BJ (cell line): ENCODE results near the gene PITPNC1. TPM values are rescaled to one million over a fixed set of nuclear protein-coding genes. Genes with fewer than 3 reads are reported as not detected.
"Not testable (repeated sequence)": the region's sequence is repeated elsewhere in the genome, so short reads cannot be mapped to it uniquely, and the experiment has no call there.

Experiments
- CTCF ChIA-PET: fragments of 350-600 bp; formaldehyde crosslinking; extraction: SDS; loops from one replicate; lab custom pipeline; 2021; ENCODE audit warnings: antibody characterized with exemption, inconsistent platforms; lab: Yijun Ruan, JAX
- POLR2A ChIA-PET: fragments of 300-600 bp; sonication (Branson Sonifier 250); formaldehyde crosslinking; extraction: SDS; loops from one replicate; lab custom pipeline; 2021; ENCODE audit warnings: antibody characterized with exemption; lab: Charles Lee
- DNase-seq: peaks from one replicate; pipeline ENCODE4 v3.0.0-alpha.2; 2011; ENCODE audit warnings: low read depth
- H3K27me3 ChIP-seq: 2 replicates; pipeline ENCODE4 v1.6.0; 2011; ENCODE audit warnings: low read length; ENCODE audit not compliant: control insufficient read depth, insufficient read depth
- H3K36me3 ChIP-seq: 2 replicates; pipeline ENCODE4 v1.5.1; 2011; ENCODE audit warnings: low read length; ENCODE audit not compliant: control insufficient read depth, insufficient read depth
- H3K4me3 ChIP-seq: 2 replicates; pipeline ENCODE4 v1.5.1; 2011; ENCODE audit warnings: low read depth, mild to moderate bottlenecking, control low read depth, low read length
- polyA plus RNA-seq: library from polyadenylated mRNA; depleted of rRNA; stranded (reverse); fragments of >200 nt; gene quantifications from 2 replicates; pipeline ENCODE4 v1.2.3, GENCODE V29; 2011
- TF ChIP-seq, protein P1 (sequence below): IDR thresholded peaks from 2 replicates; pipeline ENCODE4 v1.5.1; 2011; ENCODE audit warnings: low read depth, mild to moderate bottlenecking, control low read depth, inconsistent platforms, low read length, moderate library complexity; ENCODE audit not compliant: insufficient read depth

PITPNC1 gene
- polyA plus RNA-seq, 1 experiment: 4.6 TPM

DNA sequence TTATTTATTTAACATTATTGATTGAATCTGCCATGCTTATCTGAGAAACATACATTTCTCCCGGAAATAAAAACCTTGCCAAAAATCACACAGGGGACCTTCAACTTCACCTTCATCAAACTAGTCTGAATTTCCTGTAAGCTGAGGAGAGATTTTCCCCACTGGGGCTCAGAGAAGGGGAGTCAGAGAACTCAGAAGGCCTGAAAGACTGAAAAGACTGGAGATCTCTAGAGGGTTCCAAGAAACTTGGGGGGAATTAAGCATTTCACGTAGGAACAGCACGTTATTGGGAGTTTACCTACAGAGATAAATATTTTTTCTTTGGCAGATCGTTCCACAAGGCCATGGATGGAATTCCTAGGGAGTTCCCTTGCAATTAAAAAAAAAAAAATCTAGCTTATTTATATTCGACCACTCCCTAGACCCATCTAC is 340.1 kb downstream of the PITPNC1 start:
- POLR2A ChIA-PET: interaction anchor here (0.5 kb wide), 1 partner anchor 472 kb away, joined by 5 read pairs; the partner anchor contains the start of gene HELZ
- no peak for DNase-seq
- TF ChIP-seq, protein P1, sequence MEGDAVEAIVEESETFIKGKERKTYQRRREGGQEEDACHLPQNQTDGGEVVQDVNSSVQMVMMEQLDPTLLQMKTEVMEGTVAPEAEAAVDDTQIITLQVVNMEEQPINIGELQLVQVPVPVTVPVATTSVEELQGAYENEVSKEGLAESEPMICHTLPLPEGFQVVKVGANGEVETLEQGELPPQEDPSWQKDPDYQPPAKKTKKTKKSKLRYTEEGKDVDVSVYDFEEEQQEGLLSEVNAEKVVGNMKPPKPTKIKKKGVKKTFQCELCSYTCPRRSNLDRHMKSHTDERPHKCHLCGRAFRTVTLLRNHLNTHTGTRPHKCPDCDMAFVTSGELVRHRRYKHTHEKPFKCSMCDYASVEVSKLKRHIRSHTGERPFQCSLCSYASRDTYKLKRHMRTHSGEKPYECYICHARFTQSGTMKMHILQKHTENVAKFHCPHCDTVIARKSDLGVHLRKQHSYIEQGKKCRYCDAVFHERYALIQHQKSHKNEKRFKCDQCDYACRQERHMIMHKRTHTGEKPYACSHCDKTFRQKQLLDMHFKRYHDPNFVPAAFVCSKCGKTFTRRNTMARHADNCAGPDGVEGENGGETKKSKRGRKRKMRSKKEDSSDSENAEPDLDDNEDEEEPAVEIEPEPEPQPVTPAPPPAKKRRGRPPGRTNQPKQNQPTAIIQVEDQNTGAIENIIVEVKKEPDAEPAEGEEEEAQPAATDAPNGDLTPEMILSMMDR: no peak
- Histone ChIP-seq H3K27me3 (no peaks in the 10 kb centered on the region), H3K36me3 (peaks cover 5% of the 10 kb centered on the region), H3K4me3 (peak overlapping the region; percentile 43)
- CTCF ChIA-PET: interaction anchor here (0.7 to 1.0 kb wide), 4 partner anchors 9 to 35 kb away, joined by 3 to 4 read pairs (median 4); no protein-coding TSS in a partner anchor

DNA sequence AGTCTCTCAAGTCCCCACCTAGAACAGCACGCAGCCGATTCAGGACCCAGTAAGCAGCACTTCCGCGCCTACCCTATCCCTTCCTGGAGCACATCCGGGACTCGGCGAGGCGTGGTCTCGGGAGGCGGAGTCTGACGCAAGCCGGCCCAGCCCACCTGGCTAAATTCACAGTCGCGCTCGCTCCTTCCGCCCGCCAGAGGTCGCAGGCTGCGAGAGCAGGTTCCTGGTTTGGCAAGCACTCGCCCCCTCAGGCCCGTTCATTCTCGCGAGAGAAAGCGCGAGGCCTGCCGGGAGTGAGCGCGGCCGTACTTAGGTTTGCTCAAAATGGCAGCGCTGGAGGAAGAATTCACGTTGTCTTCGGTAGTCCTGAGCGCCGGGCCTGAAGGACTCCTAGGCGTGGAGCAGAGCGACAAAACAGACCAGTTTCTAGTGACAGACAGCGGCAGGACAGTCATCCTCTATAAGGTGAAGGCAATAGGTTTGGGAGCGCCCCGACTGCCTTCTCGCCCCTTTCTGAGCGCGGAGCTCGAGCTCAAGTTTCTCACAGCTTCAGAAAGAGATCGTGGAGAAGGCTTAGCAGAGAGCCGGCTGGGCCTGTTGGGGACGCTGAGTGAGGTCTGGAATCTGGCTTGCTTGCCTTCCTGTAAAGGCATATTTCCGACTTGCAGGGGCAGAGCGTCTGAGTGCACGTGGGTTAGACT is 340.7 kb downstream of the PITPNC1 start, which contains the start of gene NOL11:
TSS of gene NOL11 (plus strand) at position 313 of the 701 bp plus-strand sequence. CDS start at position 325, 12 bp downstream.
- ChIA-PET CTCF (interaction anchor here (0.7 to 1.1 kb wide), 8 partner anchors 9 to 35 kb away, joined by 3 to 6 read pairs (median 4); no protein-coding TSS in a partner anchor), POLR2A (no interaction called here)

DNA sequence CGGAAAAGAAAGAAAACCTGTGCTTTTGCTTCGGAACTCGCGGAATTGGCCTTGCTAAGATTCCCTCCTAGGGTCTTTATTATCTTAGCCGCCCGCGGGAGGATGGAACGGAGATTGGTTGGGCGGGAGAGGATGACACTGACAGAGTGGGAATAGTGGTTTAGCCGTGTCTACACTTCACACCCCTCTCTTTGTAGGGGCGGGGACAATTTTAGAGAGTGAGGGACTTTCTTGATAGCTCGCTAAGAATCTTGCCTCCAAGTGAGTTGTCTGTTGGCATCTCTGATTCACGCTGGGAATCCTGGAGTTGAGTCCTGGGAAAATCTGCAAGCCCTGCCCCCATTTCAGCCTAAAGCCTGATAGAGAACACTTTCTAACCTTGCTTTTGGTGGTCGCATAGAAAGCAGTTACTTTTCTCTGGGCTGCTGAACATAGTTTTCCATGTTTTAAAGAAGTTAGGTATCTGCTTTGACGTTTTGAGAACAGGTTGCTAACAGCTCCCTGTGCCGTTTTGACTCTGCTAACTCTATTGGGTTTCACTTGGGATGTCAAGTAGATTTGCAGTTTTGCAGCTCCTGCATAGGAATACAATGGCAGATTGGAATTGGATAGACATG is 341.4 kb downstream of the PITPNC1 start:
- CTCF ChIA-PET: interaction anchor here (1.0 to 1.1 kb wide), 5 partner anchors 9 to 21 kb away, joined by 3 to 6 read pairs (median 3); no protein-coding TSS in a partner anchor
- no peaks in the 10 kb centered on the region for H3K27me3 ChIP-seq
- POLR2A ChIA-PET: no interaction called here
- no peak for DNase-seq
- peaks cover 7% of the 10 kb centered on the region for H3K36me3 ChIP-seq
- H3K4me3 ChIP-seq: peak overlapping the region; percentile 71
- TF ChIP-seq, protein P1: no peak

More for the DNA sequence above, 340.7 kb downstream of the PITPNC1 start, which contains the start of gene NOL11:
- TF ChIP-seq, protein P1: peak; percentile 97
- Histone ChIP-seq H3K27me3 (no peaks in the 10 kb centered on the region), H3K4me3 (peak within 1 kb of the TSS; percentile 71), H3K36me3 (peaks cover 7% of the 10 kb centered on the region)
- peak; percentile 89 for DNase-seq

DNA sequence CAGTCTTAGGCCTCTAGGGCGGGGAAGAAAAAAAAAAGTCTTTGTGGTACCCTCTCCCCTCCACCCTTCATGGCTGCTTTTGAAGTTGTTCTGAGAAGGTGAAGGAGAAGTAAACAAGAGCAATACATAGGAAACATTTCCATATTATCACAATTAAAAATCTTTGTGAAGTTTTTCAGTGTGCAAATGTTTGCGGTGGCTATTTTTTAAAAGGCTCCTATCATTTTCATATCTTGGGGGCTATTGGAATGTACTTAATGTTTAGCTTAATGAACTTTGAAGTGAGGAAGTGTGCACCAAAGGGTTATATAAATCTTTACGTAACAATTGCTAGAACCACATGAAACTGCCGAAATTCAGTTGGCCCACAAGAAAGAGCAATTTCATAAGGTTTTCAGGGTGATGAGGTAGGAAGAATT is 348.3 kb downstream of the PITPNC1 start:
- Histone ChIP-seq H3K27me3 (no peaks in the 10 kb centered on the region), H3K36me3 (peaks cover 24% of the 10 kb centered on the region), H3K4me3 (no peak overlapping the region)
- POLR2A ChIA-PET: no interaction called here
- TF ChIP-seq, protein P1: no peak
- CTCF ChIA-PET: no interaction called here
- DNase-seq: no peak

DNA sequence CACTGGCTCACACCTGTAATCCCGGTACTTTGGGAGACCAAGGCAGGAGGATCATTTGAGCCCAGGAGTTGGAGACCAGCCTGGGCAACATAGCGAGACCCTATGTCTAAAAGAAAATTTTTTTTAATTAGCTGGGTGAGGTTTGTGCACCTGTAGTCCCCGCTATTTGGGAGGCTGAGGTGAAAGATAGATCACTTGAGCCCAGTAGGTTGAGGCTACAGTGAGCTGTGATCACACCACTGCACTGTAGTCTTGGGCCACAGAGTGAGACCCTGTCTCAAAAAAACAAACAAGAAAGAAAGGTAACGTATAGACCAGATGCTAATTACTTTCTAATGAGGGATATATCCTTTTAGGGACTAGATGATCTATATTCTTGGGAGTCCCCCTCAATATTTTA is 348.7 kb downstream of the PITPNC1 start:
- no peaks in the 10 kb centered on the region for H3K27me3 ChIP-seq
- ChIA-PET POLR2A (no interaction called here), CTCF (no interaction called here)
- TF ChIP-seq, protein P1: no peak
- peaks cover 24% of the 10 kb centered on the region for H3K36me3 ChIP-seq
- DNase-seq: no peak
- no peak overlapping the region for H3K4me3 ChIP-seq

DNA sequence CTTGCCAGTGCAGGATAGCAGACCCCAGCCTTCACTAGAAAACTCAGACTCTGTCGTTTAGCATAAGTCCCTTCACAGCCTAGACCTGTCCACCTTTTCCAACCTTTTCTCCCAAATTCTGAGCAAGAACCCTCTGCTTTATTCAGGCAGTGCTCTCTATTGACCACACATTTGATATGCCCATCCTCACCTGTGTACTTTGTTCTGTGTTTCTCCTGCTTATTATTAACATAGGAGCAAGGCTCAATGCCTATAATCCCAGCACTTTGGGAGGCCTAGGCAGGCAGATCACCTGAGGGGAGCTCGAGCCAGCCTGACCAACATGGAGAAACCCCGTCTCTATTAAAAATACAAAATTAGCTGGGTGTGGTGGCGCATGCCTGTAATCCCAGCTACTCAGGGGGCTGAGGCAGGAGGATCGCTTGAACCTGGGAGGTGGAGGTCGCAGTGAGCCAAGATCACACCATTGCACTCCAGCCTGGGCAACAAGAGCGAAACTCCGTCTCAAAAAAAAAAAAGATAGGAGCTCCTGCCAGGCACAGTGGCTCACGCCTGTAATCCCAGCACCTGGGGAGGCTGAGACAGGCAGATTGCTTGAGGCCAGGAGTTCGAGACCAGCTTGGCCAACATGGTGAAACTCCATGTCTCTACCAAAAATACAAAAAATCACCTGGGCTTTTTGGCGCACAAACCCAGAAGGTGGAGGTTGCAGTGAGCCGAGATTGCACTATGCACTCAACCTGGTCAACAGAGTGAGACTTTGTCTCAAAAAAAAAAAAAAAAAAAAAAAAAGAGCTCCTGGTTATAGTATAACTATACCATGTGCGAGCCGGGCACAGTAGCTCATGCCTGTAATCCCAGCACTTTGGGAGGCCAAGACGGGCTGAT is 350.3 kb downstream of the PITPNC1 start:
- DNase-seq, H3K27me3 ChIP-seq, H3K4me3 ChIP-seq, POLR2A ChIA-PET: not testable (repeated sequence)
- CTCF ChIA-PET: interaction anchor here (1.6 kb wide), 1 partner anchor 9 kb away, joined by 6 read pairs; the partner anchor contains the start of gene NOL11
- peaks cover 21% of the 10 kb centered on the region for H3K36me3 ChIP-seq
